Heart left ventricle (tissue), 16 donors: ENCODE data around the gene GPBP1. TPM values are rescaled to one million over a fixed set of nuclear protein-coding genes. Genes with fewer than 3 reads are reported as not detected.

ENCODE experiments used
- ATAC-seq, 4 donors: fragments of 200-7000 bp; cut with Tn5 transposase; one replicate each; pipeline ENCODE4 v1.9.1; 2020 to 2022; ENCODE audit warnings: moderate library complexity in 4 of 4, mild to moderate bottlenecking in 3 of 4, moderate number of reproducible peaks in 1 of 4
- DNase-seq, 5 donors: peaks; one replicate each; pipeline ENCODE4 v3.0.0-alpha.2; 2020
- H3K27ac ChIP-seq, 12 donors: fragments of 200-600 bp; sonication (generic) in 4 of 12; one replicate each; pipeline versions ENCODE4 v1.5.0 to v1.8.0; 2016 to 2022; ENCODE audit warnings: mild to moderate bottlenecking in 2 of 12
- H3K27me3 ChIP-seq, 9 donors: fragments of 200-600 bp; sonication (generic) in 2 of 9; one replicate each; pipeline versions ENCODE4 v1.5.1 to v1.8.0; 2016 to 2022; ENCODE audit warnings: mild to moderate bottlenecking in 3 of 9
- H3K36me3 ChIP-seq, 9 donors: fragments of 200-600 bp; sonication (generic) in 2 of 9; one replicate each; pipeline versions ENCODE4 v1.5.0 to v1.8.0; 2018 to 2022; ENCODE audit warnings: mild to moderate bottlenecking in 2 of 9
- H3K4me1 ChIP-seq, 12 donors: fragments of 200-600 bp; sonication (generic) in 4 of 12; one replicate each; pipeline versions ENCODE4 v1.5.0 to v1.8.0; 2016 to 2022; ENCODE audit warnings: mild to moderate bottlenecking in 3 of 12
- H3K4me3 ChIP-seq, 12 donors: fragments of 200-600 bp; sonication (generic) in 4 of 12; one replicate each; pipeline versions ENCODE4 v1.5.0 to v1.8.0; 2017 to 2022; ENCODE audit warnings: mild to moderate bottlenecking in 9 of 12, moderate library complexity in 4 of 12
- H3K9me3 ChIP-seq, 12 donors: fragments of 200-600 bp; sonication (generic) in 4 of 12; one replicate each; pipeline versions ENCODE4 v1.5.0 to v1.8.0; 2016 to 2022; ENCODE audit warnings: mild to moderate bottlenecking in 1 of 12
- POLR2A ChIP-seq, 2 donors: fragments of 450-650 bp; IDR thresholded peaks; one replicate each; pipeline ENCODE4 v1.6.1; 2017; ENCODE audit warnings: antibody characterized with exemption in 2 of 2, mild to moderate bottlenecking in 2 of 2, moderate library complexity in 2 of 2
- WGBS, 4 donors: extraction: QIAGEN DNeasy Blood & Tissue Kit in 2 of 4; methylation state at CpG; one replicate each; pipeline versions ENCODE4 v1.1.5 to v1.1.7; 2013 to 2018; 5-methylcytosine and 5-hydroxymethylcytosine counted together
- intact Hi-C, 10 donors: fragments of 100-400 bp; cut with DNase I; formaldehyde crosslinking; loops; one replicate each; pipeline versions ENCODE4 v1.11.1 to v1.14.2; 2022
- polyA plus RNA-seq, 2 donors: library from polyadenylated mRNA; stranded (reverse); fragments of 200-250 nt; gene quantifications; one replicate each; pipeline ENCODE4 v1.2.3, GENCODE V29; 2013
- total RNA-seq, 9 donors: library from RNA; depleted of rRNA in 2 of 9; stranded (reverse); fragments of >200 nt in 2 of 9; fragmentation: NEBNext Ultra II Directional in 3 of 9; extraction: Animal tissue kit (Norgen Biotek cat#: 25700) in 3 of 9; gene quantifications; one replicate each; pipeline versions ENCODE4 v1.1.0 to v1.2.4, GENCODE V29; 2016 to 2023
- TF ChIP-seq, protein P1 (sequence below), 12 donors: fragments of 200-600 bp; sonication (generic) in 4 of 12; IDR thresholded peaks; one replicate each; pipeline versions ENCODE4 v1.5.0 to v1.8.0; 2018 to 2022; ENCODE audit warnings: antibody characterized with exemption in 12 of 12, mild to moderate bottlenecking in 5 of 12
- donor health status: ischemic (EF 13 %, LVEDD 7.1; RV severe dilation, severe dysfunction).
- donor health status: healthy with polysubstance abuse.
- donor health status: DM: no; HTN: yes; CAD: no.
- donor health status: DM: no; HTN: no; CAD: no.
- donor health status: ischemic (EF 25% LVEDD 6.9; RV normal size, moderate dysfunction).
- donor health status: ischemic (EF 25% LVEDD 5.7; RV mildly dilated, moderate dysfunction).
- donor health status: healthy.
- donor health status: DM: yes; HTN: yes; CAD: no.
- donor health status: ischemic (EF 35%, LVEDD 5.7; RV mildly dilated, moderate dysfunction).
- donor health status: nonischemic (EF 11% LVEDD 7.7; RV severe dilation, severe dysfunction).
- donor health status: DM: yes; HTN: yes; CAD: no.
- donor health status: PGD.
- donor health status: ischemic (EF 29% LVEDD 5.4; RV normal size, mild dysfunction).
- donor health status: nonischemic (EF 23%, LVEDD 6.1; RV moderate dilation, normal function).

The GPBP1 gene
- total and polyA plus RNA-seq, 11 donors = 31.0 to 60.9 (median 49.5) TPM

GRCh38 chr5:57258943-57259342 is 85.1 kb downstream of the GPBP1 start:
- H3K4me1 ChIP-seq = peaks cover 0 to 10% (median 0%) of the 10 kb centered on the region in 12 donors
- H3K9me3 ChIP-seq = no peaks in the 10 kb centered on the region
- 41 to 56% (median 47%) methylated on average over 1 of the region's 1 CpG for WGBS, 4 donors
- no peak overlapping the region for H3K27ac ChIP-seq
- no peak for ATAC-seq
- TF ChIP-seq, protein P1, sequence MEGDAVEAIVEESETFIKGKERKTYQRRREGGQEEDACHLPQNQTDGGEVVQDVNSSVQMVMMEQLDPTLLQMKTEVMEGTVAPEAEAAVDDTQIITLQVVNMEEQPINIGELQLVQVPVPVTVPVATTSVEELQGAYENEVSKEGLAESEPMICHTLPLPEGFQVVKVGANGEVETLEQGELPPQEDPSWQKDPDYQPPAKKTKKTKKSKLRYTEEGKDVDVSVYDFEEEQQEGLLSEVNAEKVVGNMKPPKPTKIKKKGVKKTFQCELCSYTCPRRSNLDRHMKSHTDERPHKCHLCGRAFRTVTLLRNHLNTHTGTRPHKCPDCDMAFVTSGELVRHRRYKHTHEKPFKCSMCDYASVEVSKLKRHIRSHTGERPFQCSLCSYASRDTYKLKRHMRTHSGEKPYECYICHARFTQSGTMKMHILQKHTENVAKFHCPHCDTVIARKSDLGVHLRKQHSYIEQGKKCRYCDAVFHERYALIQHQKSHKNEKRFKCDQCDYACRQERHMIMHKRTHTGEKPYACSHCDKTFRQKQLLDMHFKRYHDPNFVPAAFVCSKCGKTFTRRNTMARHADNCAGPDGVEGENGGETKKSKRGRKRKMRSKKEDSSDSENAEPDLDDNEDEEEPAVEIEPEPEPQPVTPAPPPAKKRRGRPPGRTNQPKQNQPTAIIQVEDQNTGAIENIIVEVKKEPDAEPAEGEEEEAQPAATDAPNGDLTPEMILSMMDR (IDR thresholded peaks at IDR 0.05) = no peak
- no peak for TF ChIP-seq POLR2A (IDR thresholded peaks at IDR 0.05)
- no peak for DNase-seq
- no peaks in the 10 kb centered on the region for H3K27me3 ChIP-seq
- intact Hi-C loops = no loop called here
- H3K4me3 ChIP-seq = no peak overlapping the region
- peaks cover 0 to 100% (median 79%) of the 10 kb centered on the region in 9 donors for H3K36me3 ChIP-seq

- no peak overlapping the region for H3K4me3 ChIP-seq
- intact Hi-C loops = no loop called here
- peaks cover 0 to 10% (median 0%) of the 10 kb centered on the region in 12 donors for H3K4me1 ChIP-seq
- ATAC-seq (no peak), DNase-seq (no peak)
- H3K27ac ChIP-seq = no peak overlapping the region
- H3K36me3 ChIP-seq = peaks cover 0 to 100% (median 77%) of the 10 kb centered on the region in 9 donors
- TF ChIP-seq, protein P1 (IDR thresholded peaks at IDR 0.05) = no peak
- TF ChIP-seq POLR2A (IDR thresholded peaks at IDR 0.05) = no peak
- H3K9me3 ChIP-seq = no peaks in the 10 kb centered on the region
- no peaks in the 10 kb centered on the region for H3K27me3 ChIP-seq
Measured at GRCh38 chr5:57259704-57260103, 85.8 kb downstream of the GPBP1 start.

DNA sequence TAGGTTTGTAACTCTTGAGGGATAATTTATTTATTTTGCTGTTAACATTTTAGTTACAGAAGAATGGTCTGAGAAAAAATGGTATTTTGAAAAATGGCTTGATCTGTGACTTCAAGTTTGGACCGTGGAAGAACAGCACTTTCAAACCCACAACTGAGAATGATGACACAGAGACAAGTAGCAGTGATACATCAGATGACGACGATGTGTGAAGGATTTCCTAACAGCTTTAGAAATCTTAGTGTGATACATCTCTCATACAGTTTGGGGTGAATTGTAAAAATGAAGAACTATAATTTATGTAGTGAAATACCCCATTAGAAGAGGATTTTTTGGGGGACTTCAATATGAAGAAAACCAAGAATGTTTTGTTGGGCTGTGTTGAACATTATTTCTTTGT is 88.7 kb downstream of the GPBP1 start:
- Histone ChIP-seq H3K9me3 (no peaks in the 10 kb centered on the region), H3K36me3 (peaks cover 0 to 72% (median 50%) of the 10 kb centered on the region in 9 donors), H3K27me3 (no peaks in the 10 kb centered on the region), H3K27ac (no peak overlapping the region), H3K4me3 (no peak overlapping the region), H3K4me1 (peaks cover 0 to 10% (median 0%) of the 10 kb centered on the region in 12 donors)
- WGBS, 4 donors = 89 to 94% (median 93%) methylated on average over 3 of the region's 3 CpGs
- no peak for TF ChIP-seq POLR2A (IDR thresholded peaks at IDR 0.05)
- TF ChIP-seq, protein P1 (IDR thresholded peaks at IDR 0.05) = no peak
- DNase-seq (no peak), ATAC-seq (no peak)
- intact Hi-C loops = no loop called here

GRCh38 chr5:57267805-57268204 is 93.9 kb downstream of the GPBP1 start:
- no peaks in the 10 kb centered on the region for H3K27me3 ChIP-seq
- H3K4me1 ChIP-seq = peaks cover 0 to 5% (median 0%) of the 10 kb centered on the region in 12 donors
- WGBS, 4 donors = 62 to 70% (median 67%) methylated on average over 2 of the region's 2 CpGs
- DNase-seq = no peak
- TF ChIP-seq, protein P1 (IDR thresholded peaks at IDR 0.05) = no peak
- no peak for TF ChIP-seq POLR2A (IDR thresholded peaks at IDR 0.05)
- H3K4me3 ChIP-seq = no peak overlapping the region
- no peak overlapping the region for H3K27ac ChIP-seq
- no peaks in the 10 kb centered on the region for H3K9me3 ChIP-seq
- intact Hi-C loops = no loop called here
- peak in 1 of 4 donors; percentile 30 for ATAC-seq
- H3K36me3 ChIP-seq = peaks cover 0 to 20% (median 15%) of the 10 kb centered on the region in 9 donors
